Trophoblast cell (in vitro differentiated cells and primary cell): ENCODE measurements around the gene TEC.

ENCODE experiments used
- DNase-seq, 2 donors: peaks; one replicate each; pipeline ENCODE4 v3.0.0-alpha.2; 2016
- H2AFZ ChIP-seq: 2 replicates; pipeline ENCODE4 v1.6.1; 2013; ENCODE audit warnings: low read length, moderate library complexity, mild to moderate bottlenecking; ENCODE audit not compliant: insufficient read depth, poor library complexity
- H2AK5ac ChIP-seq: 2 replicates; pipeline ENCODE4 v1.6.1; 2013; ENCODE audit warnings: mild to moderate bottlenecking, low read length
- H2BK120ac ChIP-seq: 2 replicates; pipeline ENCODE4 v1.6.1; 2013; ENCODE audit warnings: low read length, mild to moderate bottlenecking, moderate library complexity; ENCODE audit not compliant: insufficient read depth, poor library complexity
- H2BK12ac ChIP-seq: 2 replicates; pipeline ENCODE4 v1.6.1; 2013; ENCODE audit warnings: mild to moderate bottlenecking, low read length, moderate library complexity
- H2BK5ac ChIP-seq: 2 replicates; pipeline ENCODE4 v1.6.1; 2013; ENCODE audit warnings: low read length, low read depth, moderate library complexity, mild to moderate bottlenecking; ENCODE audit not compliant: poor library complexity
- H3K14ac ChIP-seq: 2 replicates; pipeline ENCODE4 v1.6.1; 2013; ENCODE audit warnings: mild to moderate bottlenecking, low read length
- H3K18ac ChIP-seq: 2 replicates; pipeline ENCODE4 v1.6.1; 2013; ENCODE audit warnings: mild to moderate bottlenecking, low read length
- H3K23ac ChIP-seq: 2 replicates; pipeline ENCODE4 v1.6.1; 2013; ENCODE audit warnings: low read length
- H3K27ac ChIP-seq: 2 replicates; pipeline ENCODE4 v1.5.1; 2013; ENCODE audit warnings: low read depth, mild to moderate bottlenecking, inconsistent platforms, low read length, moderate library complexity
- H3K27me3 ChIP-seq: 2 replicates; pipeline ENCODE4 v1.6.1; 2013; ENCODE audit warnings: inconsistent platforms, mild to moderate bottlenecking, low read length, moderate library complexity; ENCODE audit not compliant: insufficient read depth
- H3K36me3 ChIP-seq, 2 experiments: 1 replicate in 1 of 2; 2 replicates in 1 of 2; pipeline ENCODE4 v1.6.1; 2013; ENCODE audit warnings: low read length in 2 of 2, mild to moderate bottlenecking in 2 of 2, moderate library complexity in 1 of 2; ENCODE audit not compliant: insufficient read depth in 2 of 2, control insufficient read depth in 1 of 2
- H3K4ac ChIP-seq: 2 replicates; pipeline ENCODE4 v1.6.1; 2013; ENCODE audit warnings: low read depth, mild to moderate bottlenecking, low read length, moderate library complexity
- H3K4me1 ChIP-seq, 2 experiments: 1 replicate in 1 of 2; 2 replicates in 1 of 2; pipeline ENCODE4 v1.6.1; 2013; ENCODE audit warnings: low read length in 2 of 2, mild to moderate bottlenecking in 2 of 2, moderate library complexity in 1 of 2; ENCODE audit not compliant: insufficient read depth in 2 of 2, control insufficient read depth in 1 of 2
- H3K4me2 ChIP-seq: 2 replicates; pipeline ENCODE4 v1.6.1; 2013; ENCODE audit warnings: inconsistent platforms, mild to moderate bottlenecking, low read length, moderate library complexity
- H3K4me3 ChIP-seq: 2 replicates; pipeline ENCODE4 v1.5.1; 2013; ENCODE audit warnings: mild to moderate bottlenecking, low read depth, low read length, inconsistent platforms
- H3K79me1 ChIP-seq: one replicate; pipeline ENCODE4 v1.6.1; 2013; ENCODE audit warnings: low read length
- H3K79me2 ChIP-seq: 2 replicates; pipeline ENCODE4 v1.6.1; 2013; ENCODE audit warnings: low read length, mild to moderate bottlenecking; ENCODE audit not compliant: control insufficient read depth, insufficient read depth, poor library complexity
- H3K9ac ChIP-seq: 2 replicates; pipeline ENCODE4 v1.6.1; 2013; ENCODE audit warnings: mild to moderate bottlenecking, low read length
- H3K9me3 ChIP-seq: 2 replicates; pipeline ENCODE4 v1.6.1; 2013; ENCODE audit warnings: low read depth, mild to moderate bottlenecking, control low read depth, inconsistent platforms, low read length; ENCODE audit not compliant: insufficient read depth
- H4K12ac ChIP-seq: 2 replicates; pipeline ENCODE4 v1.6.1; 2013; ENCODE audit warnings: low read depth, mild to moderate bottlenecking, low read length, moderate library complexity
- H4K8ac ChIP-seq: 2 replicates; pipeline ENCODE4 v1.6.1; 2013; ENCODE audit warnings: low read depth, mild to moderate bottlenecking, low read length, moderate library complexity
- H4K91ac ChIP-seq: one replicate; pipeline ENCODE4 v1.6.1; 2013; ENCODE audit warnings: low read depth, mild to moderate bottlenecking, low read length, moderate library complexity
- WGBS: extraction: QIAGEN DNeasy Blood & Tissue Kit; methylation state at CpG from one replicate; pipeline ENCODE4 v1.1.7; 2013; ENCODE audit warnings: missing lambda C conversion rate; ENCODE audit not compliant: insufficient read length, insufficient coverage; ENCODE audit errors: extremely low coverage; 5-methylcytosine and 5-hydroxymethylcytosine counted together

TEC gene

DNA sequence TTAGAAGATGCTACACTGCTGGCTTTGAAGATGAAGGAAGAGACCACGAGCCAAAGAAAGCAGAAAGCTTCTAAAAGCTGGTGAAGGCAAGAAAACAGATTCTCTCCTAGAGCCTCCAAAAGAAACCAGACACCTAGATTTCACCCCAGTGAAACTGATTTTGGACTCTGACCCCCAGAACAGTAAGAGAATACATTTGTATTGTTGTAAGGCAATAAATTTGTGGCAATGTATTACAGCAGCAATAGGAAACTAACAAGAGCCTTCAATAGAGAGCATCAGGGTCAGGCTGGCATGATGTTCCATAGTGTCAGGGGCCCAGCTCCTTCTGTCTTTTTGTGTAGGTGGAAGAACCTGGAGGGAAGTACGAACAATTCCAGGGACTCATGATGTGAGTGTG is 6.0 kb upstream of the TEC start:
- Histone ChIP-seq H3K4me2 (no peak overlapping the region), H3K4me1 (no peaks in the 10 kb centered on the region), H3K27me3 (no peaks in the 10 kb centered on the region), H3K9ac (no peak overlapping the region), H2BK5ac (no peak overlapping the region), H2BK12ac (no peak overlapping the region), H3K79me2 (no peaks in the 10 kb centered on the region), H2BK120ac (no peak overlapping the region), H2AFZ (no peak overlapping the region), H3K14ac (no peak overlapping the region), H2AK5ac (no peak overlapping the region), H3K79me1 (no peaks in the 10 kb centered on the region), H3K18ac (no peak overlapping the region), H3K9me3 (no peaks in the 10 kb centered on the region), H3K23ac (no peak overlapping the region), H4K12ac (no peak overlapping the region), H4K91ac (no peak overlapping the region), H4K8ac (no peak overlapping the region), H3K4me3 (no peak overlapping the region), H3K4ac (no peak overlapping the region), H3K27ac (no peak overlapping the region), H3K36me3 (no peaks in the 10 kb centered on the region)
- no peak for DNase-seq
- no CpG with 5 or more reads among the region's 2 CpGs for WGBS

DNA sequence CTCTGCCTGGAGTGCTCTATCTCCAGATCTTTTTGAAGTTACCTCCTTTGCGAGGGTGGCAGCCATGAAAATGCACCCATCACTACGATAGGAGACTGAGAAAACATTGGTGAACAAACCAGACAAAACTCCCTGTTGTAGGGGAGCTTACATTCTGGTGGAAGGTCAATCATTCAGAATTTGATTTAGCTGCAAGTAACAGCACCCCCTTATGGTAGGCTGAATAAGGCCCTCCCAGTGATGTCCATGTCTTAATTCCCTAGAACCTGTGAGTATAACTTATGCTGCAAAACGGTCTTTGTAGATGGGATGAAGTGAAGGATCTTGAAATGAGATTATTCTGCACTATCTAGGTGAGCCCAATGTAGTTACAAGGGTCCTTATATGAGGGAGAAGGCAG is 5.6 kb upstream of the TEC start:
- Histone ChIP-seq H3K9me3 (no peaks in the 10 kb centered on the region), H2BK12ac (no peak overlapping the region), H3K18ac (no peak overlapping the region), H3K27ac (no peak overlapping the region), H3K27me3 (no peaks in the 10 kb centered on the region), H2AK5ac (no peak overlapping the region), H3K4ac (no peak overlapping the region), H2AFZ (no peak overlapping the region), H3K14ac (no peak overlapping the region), H3K4me3 (no peak overlapping the region), H4K91ac (no peak overlapping the region), H3K4me2 (no peak overlapping the region), H3K4me1 (no peaks in the 10 kb centered on the region), H4K8ac (no peak overlapping the region), H2BK5ac (no peak overlapping the region), H2BK120ac (no peak overlapping the region), H3K79me1 (no peaks in the 10 kb centered on the region), H3K79me2 (no peaks in the 10 kb centered on the region), H4K12ac (no peak overlapping the region), H3K23ac (no peak overlapping the region), H3K9ac (no peak overlapping the region), H3K36me3 (no peaks in the 10 kb centered on the region)
- peak in 1 of 2 donors; percentile 9 for DNase-seq
- WGBS, result no CpG with 5 or more reads among the region's 3 CpGs

DNA sequence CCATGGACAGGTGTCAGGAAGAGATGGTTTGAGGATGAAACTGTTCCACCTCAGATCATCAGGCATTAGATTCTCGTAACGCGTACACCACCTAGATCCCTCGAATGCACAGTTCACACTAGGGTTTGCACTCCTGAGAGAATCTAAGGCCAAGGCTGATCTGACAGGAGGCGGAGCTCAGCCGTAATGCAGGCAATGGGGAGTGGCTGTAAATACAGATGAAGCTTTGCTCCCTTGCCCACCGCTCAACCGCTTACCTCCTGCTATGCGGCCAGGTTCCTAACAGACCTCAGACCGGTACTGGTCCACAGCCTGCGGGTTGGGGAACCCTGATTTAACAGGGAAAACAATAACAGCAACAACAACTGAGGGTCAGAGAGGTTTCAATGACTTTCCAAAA is 2.0 kb upstream of the TEC start:
- Histone ChIP-seq H3K79me1 (peaks cover 2% of the 10 kb centered on the region), H3K4me3 (no peak overlapping the region)
- WGBS, result no CpG with 5 or more reads among the region's 11 CpGs

DNA sequence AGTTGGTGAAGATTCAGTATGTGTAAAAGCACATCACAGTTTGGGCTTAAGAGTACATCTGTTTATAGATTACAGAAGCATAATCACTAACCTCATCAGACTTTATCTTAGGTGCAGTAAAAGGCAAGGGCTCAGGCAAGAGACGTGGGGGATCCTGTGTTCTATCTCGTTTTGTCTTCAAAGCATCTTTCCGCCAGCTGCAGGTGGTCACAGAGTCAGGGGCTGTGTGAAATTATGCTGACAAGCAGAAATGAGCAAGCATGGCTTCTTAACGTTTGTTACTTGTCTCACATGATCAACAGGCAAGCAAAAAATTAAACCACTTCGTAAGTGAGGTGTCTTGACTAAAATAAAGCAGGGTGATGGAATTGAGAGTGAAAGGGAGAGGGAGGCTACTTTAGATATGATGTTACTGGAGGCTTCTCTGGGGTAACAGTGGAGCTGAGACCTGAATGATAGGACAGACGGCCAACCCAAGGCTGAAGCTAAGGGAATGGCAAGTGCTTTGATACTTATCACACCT is 1.4 kb upstream of the TEC start:
- Histone ChIP-seq H3K14ac (no peak overlapping the region), H2AK5ac (no peak overlapping the region), H3K4me3 (no peak overlapping the region), H3K79me1 (peaks cover 2% of the 10 kb centered on the region), H2BK12ac (no peak overlapping the region), H3K18ac (no peak overlapping the region), H4K8ac (no peak overlapping the region), H3K4me1 (peaks cover 0 to 5% of the 10 kb centered on the region in 2 experiments), H3K9ac (no peak overlapping the region), H3K4me2 (no peak overlapping the region), H3K9me3 (no peaks in the 10 kb centered on the region), H3K23ac (no peak overlapping the region), H3K4ac (no peak overlapping the region), H3K27me3 (no peaks in the 10 kb centered on the region), H2BK5ac (no peak overlapping the region), H2BK120ac (no peak overlapping the region), H3K27ac (no peak overlapping the region), H4K91ac (no peak overlapping the region), H4K12ac (no peak overlapping the region), H3K79me2 (no peaks in the 10 kb centered on the region), H3K36me3 (no peaks in the 10 kb centered on the region), H2AFZ (no peak overlapping the region)
- no peak for DNase-seq
- WGBS, result no CpG with 5 or more reads among the region's 6 CpGs

More for the DNA sequence above, 2.0 kb upstream of the TEC start:
- Histone ChIP-seq H4K91ac (no peak overlapping the region), H3K36me3 (no peaks in the 10 kb centered on the region), H3K23ac (no peak overlapping the region), H3K4me2 (no peak overlapping the region), H4K12ac (no peak overlapping the region), H3K27ac (no peak overlapping the region), H3K9ac (no peak overlapping the region), H4K8ac (no peak overlapping the region), H2AK5ac (no peak overlapping the region), H3K4me1 (peaks cover 0 to 5% of the 10 kb centered on the region in 2 experiments), H2BK120ac (no peak overlapping the region), H3K14ac (no peak overlapping the region), H3K9me3 (no peaks in the 10 kb centered on the region), H3K18ac (no peak overlapping the region), H2BK12ac (no peak overlapping the region), H3K79me2 (no peaks in the 10 kb centered on the region), H3K27me3 (no peaks in the 10 kb centered on the region), H2AFZ (no peak overlapping the region), H2BK5ac (no peak overlapping the region), H3K4ac (no peak overlapping the region)
- no peak for DNase-seq
